Measurements from ENCODE around the gene ETS2.

The ETS2 gene

DNA sequence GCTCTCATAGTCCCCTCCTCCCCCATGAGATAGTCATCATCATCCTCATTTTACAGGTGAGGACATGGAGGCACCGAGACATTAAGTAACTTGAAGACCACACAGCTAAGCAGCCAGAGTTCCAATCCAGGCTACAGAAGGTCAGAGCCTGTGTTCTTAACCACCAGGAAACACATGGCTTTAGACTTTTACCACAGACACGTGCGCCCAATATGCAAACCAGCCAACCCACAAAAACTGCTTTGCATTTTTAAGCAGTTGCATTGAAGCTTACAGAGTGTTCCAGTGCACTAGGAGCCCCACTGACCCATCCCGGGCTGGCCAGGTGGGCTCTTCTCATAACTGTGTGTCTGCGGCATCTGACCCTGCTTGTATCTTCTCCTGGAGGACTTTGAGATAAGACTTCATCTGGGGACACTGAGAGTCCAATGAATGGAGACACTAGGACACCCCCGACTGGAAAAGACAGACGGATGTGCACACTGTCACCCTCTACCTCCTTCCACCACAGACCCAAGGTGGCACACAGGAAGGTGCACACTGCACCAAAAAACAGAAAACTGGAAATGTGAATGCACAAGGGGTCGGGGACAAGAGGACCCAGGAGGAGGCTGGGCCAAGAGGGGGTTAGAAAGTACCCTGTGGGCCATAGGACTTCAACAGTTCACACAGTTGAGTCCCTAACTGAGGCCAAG lies 56.4 kb downstream of the ETS2 start:
- DNase-seq = no peak

- DNase-seq = no peak
These were observed 57.6 kb downstream of the ETS2 start for GRCh38 chr21:38863291-38863690.

GRCh38 chr21:38863843-38864363 lies 58.2 kb downstream of the ETS2 start:
- DNase-seq = no peak

GRCh38 chr21:38864964-38865363 lies 59.2 kb downstream of the ETS2 start:
- DNase-seq = no peak

DNA sequence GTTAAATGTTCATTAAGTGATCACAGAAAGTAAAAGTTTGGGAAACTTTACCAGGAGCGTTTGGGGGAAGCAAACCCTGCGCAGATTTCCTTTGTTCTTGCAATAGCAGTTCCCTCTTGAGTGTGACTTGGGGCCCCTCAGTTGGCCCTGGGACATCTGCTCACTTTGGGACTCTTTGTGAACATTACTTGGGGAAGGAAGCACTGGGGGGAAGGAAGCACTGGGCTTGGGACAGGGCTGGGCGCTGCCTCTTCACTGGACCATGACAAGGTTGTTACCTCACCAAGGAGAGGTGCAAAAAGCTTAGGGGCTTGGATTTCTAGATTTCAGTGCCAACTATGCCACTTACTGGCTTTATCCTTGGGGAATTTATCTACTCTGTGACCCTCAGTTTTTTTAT lies 63.5 kb downstream of the ETS2 start:
- DNase-seq = no peak

- DNase-seq = no peak
These were observed 64.2 kb downstream of the ETS2 start for GRCh38 chr21:38869946-38870345.

All from activated naive CD4-positive, alpha-beta T cell treated with Interleukin-2 at 50 U/mL for 16 hours (primary cell).